Measurements from ENCODE around the gene COBLL1. TPM values are rescaled to one million over a fixed set of nuclear protein-coding genes. Genes with fewer than 3 reads are reported as not detected.

The COBLL1 gene
- total RNA-seq, 3 donors from 2014 or later (not counting 1 experiment from before 2014, with no cell fraction given) = 0.85 to 13.4 (median 2.2) TPM

GRCh38 chr2:164671664-164672396 lies 169.8 kb downstream of the COBLL1 start:
- H3K36me3 ChIP-seq (ENCODE audit: control insufficient read depth, insufficient read depth, low read length) = no peaks in the 10 kb centered on the region
- H3K4me3 Mint-ChIP-seq = no peak overlapping the region
- H3K4me1 Mint-ChIP-seq = no peaks in the 10 kb centered on the region
- no peaks in the 10 kb centered on the region for H3K27me3 ChIP-seq (ENCODE audit: control insufficient read depth, insufficient read depth, low read length)
- DNase-seq (no peak), ATAC-seq (no peak)
- no peaks in the 10 kb centered on the region for H3K36me3 Mint-ChIP-seq
- H3K27me3 Mint-ChIP-seq (ENCODE audit: low read depth in 2 of 2) = no peaks in the 10 kb centered on the region
- H3K27ac ChIP-seq (ENCODE audit: low read length) = no peak overlapping the region
- H3K27ac Mint-ChIP-seq = no peak overlapping the region
- H3K9me3 Mint-ChIP-seq = peaks cover under 1 to 3% of the 10 kb centered on the region in 2 donors
- 91% methylated on average over 4 of the region's 4 CpGs for WGBS (ENCODE audit: insufficient coverage)
- TF ChIP-seq CTCF (IDR thresholded peaks at IDR 0.05) = no peak
- no peaks in the 10 kb centered on the region for H3K4me1 ChIP-seq (ENCODE audit: control insufficient read depth, insufficient read depth, low read length)
- no peaks in the 10 kb centered on the region for H3K9me3 ChIP-seq (ENCODE audit: control insufficient read depth, insufficient read depth, low read length)
- intact Hi-C loops (cut with micrococcal nuclease) = no loop called here
- H3K4me3 ChIP-seq (ENCODE audit: low read length) = no peak overlapping the region

- Mint-ChIP-seq H3K27ac (no peak overlapping the region), H3K4me1 (no peaks in the 10 kb centered on the region), H3K9me3 (peaks cover 2 to 4% of the 10 kb centered on the region in 2 donors), H3K27me3 (ENCODE audit: low read depth in 2 of 2) (no peaks in the 10 kb centered on the region), H3K4me3 (no peak overlapping the region), H3K36me3 (no peaks in the 10 kb centered on the region)
- Histone ChIP-seq H3K4me3 (ENCODE audit: low read length) (no peak overlapping the region), H3K4me1 (ENCODE audit: control insufficient read depth, insufficient read depth, low read length) (no peaks in the 10 kb centered on the region), H3K9me3 (ENCODE audit: control insufficient read depth, insufficient read depth, low read length) (no peaks in the 10 kb centered on the region), H3K36me3 (ENCODE audit: control insufficient read depth, insufficient read depth, low read length) (no peaks in the 10 kb centered on the region), H3K27me3 (ENCODE audit: control insufficient read depth, insufficient read depth, low read length) (no peaks in the 10 kb centered on the region), H3K27ac (ENCODE audit: low read length) (no peak overlapping the region)
- TF ChIP-seq CTCF (IDR thresholded peaks at IDR 0.05) = no peak
- intact Hi-C loops (cut with micrococcal nuclease) = no loop called here
- no peak for DNase-seq
- ATAC-seq = no peak
These were observed 172.3 kb downstream of the COBLL1 start for GRCh38 chr2:164669291-164669690.

GRCh38 chr2:164667566-164667965 lies 174.1 kb downstream of the COBLL1 start:
- H3K36me3 ChIP-seq (ENCODE audit: control insufficient read depth, insufficient read depth, low read length) = no peaks in the 10 kb centered on the region
- H3K4me1 ChIP-seq (ENCODE audit: control insufficient read depth, insufficient read depth, low read length) = no peaks in the 10 kb centered on the region
- no peaks in the 10 kb centered on the region for H3K4me1 Mint-ChIP-seq
- no peaks in the 10 kb centered on the region for H3K27me3 ChIP-seq (ENCODE audit: control insufficient read depth, insufficient read depth, low read length)
- TF ChIP-seq CTCF (IDR thresholded peaks at IDR 0.05) = no peak
- H3K36me3 Mint-ChIP-seq = no peaks in the 10 kb centered on the region
- H3K27ac Mint-ChIP-seq = no peak overlapping the region
- no peak overlapping the region for H3K4me3 ChIP-seq (ENCODE audit: low read length)
- H3K27ac ChIP-seq (ENCODE audit: low read length) = no peak overlapping the region
- intact Hi-C loops (cut with micrococcal nuclease) = no loop called here
- no peaks in the 10 kb centered on the region for H3K9me3 ChIP-seq (ENCODE audit: control insufficient read depth, insufficient read depth, low read length)
- DNase-seq = no peak
- WGBS (ENCODE audit: insufficient coverage) = 80% methylated on average over 1 of the region's 2 CpGs
- ATAC-seq = no peak
- no peak overlapping the region for H3K4me3 Mint-ChIP-seq
- no peaks in the 10 kb centered on the region for H3K27me3 Mint-ChIP-seq (ENCODE audit: low read depth in 2 of 2)
- H3K9me3 Mint-ChIP-seq = peaks cover 4 to 6% of the 10 kb centered on the region in 2 donors

GRCh38 chr2:164664070-164664469 lies 177.6 kb downstream of the COBLL1 start:
- no peaks in the 10 kb centered on the region for H3K36me3 ChIP-seq (ENCODE audit: control insufficient read depth, insufficient read depth, low read length)
- no peaks in the 10 kb centered on the region for H3K4me1 Mint-ChIP-seq
- no peaks in the 10 kb centered on the region for H3K27me3 ChIP-seq (ENCODE audit: control insufficient read depth, insufficient read depth, low read length)
- H3K4me3 ChIP-seq (ENCODE audit: low read length) = no peak overlapping the region
- no peak for DNase-seq
- H3K9me3 ChIP-seq (ENCODE audit: control insufficient read depth, insufficient read depth, low read length) = no peaks in the 10 kb centered on the region
- intact Hi-C loops (cut with micrococcal nuclease) = no loop called here
- no peak for TF ChIP-seq CTCF (IDR thresholded peaks at IDR 0.05)
- H3K9me3 Mint-ChIP-seq = peaks cover 4 to 7% of the 10 kb centered on the region in 2 donors
- H3K4me1 ChIP-seq (ENCODE audit: control insufficient read depth, insufficient read depth, low read length) = no peaks in the 10 kb centered on the region
- H3K4me3 Mint-ChIP-seq = no peak overlapping the region
- no peak overlapping the region for H3K27ac Mint-ChIP-seq
- no peaks in the 10 kb centered on the region for H3K27me3 Mint-ChIP-seq (ENCODE audit: low read depth in 2 of 2)
- no peaks in the 10 kb centered on the region for H3K36me3 Mint-ChIP-seq
- no peak overlapping the region for H3K27ac ChIP-seq (ENCODE audit: low read length)
- ATAC-seq = no peak
